Common myeloid progenitor, CD34-positive (primary cell): Measurements from ENCODE around the gene PAFAH1B2.
A peak's percentile ranks its signal among the peaks of the same experiment; 100 is the strongest.

Source experiments
- CTCF ChIA-PET: fragments of 350-600 bp; sonication (Branson Sonifier 250); formaldehyde crosslinking; loops from one replicate; lab custom pipeline; 2021; ENCODE audit warnings: antibody characterized with exemption; lab: Charles Lee
- POLR2A ChIA-PET: fragments of 350-600 bp; sonication (Branson Sonifier 250); formaldehyde crosslinking; loops from one replicate; lab custom pipeline; 2021; ENCODE audit warnings: antibody characterized with exemption; lab: Charles Lee
- DNase-seq, 3 donors: peaks; one replicate each; pipeline versions ENCODE4 v3.0.0 to v3.0.0-alpha.2; 2013
- H3K27ac ChIP-seq, 2 experiments: 1 replicate in 1 of 2; 2 replicates in 1 of 2; pipeline ENCODE4 v1.7.0; 2013; ENCODE audit warnings: inconsistent platforms in 2 of 2, low read length in 2 of 2, mild to moderate bottlenecking in 2 of 2, low read depth in 1 of 2, moderate library complexity in 1 of 2; ENCODE audit not compliant: severe bottlenecking in 2 of 2, insufficient read depth in 1 of 2, poor library complexity in 1 of 2
- H3K27me3 ChIP-seq, 5 experiments: replicated peaks in 2 of 5; 1 replicate in 3 of 5; 2 replicates in 2 of 5; pipeline versions ENCODE4 v1.6.1 to v1.7.0; 2013; ENCODE audit warnings: low read length in 4 of 5, mild to moderate bottlenecking in 2 of 5, moderate library complexity in 2 of 5, inconsistent platforms in 1 of 5; ENCODE audit not compliant: insufficient read depth in 5 of 5, control insufficient read depth in 4 of 5
- H3K36me3 ChIP-seq, 4 experiments: 1 replicate in 2 of 4; 2 replicates in 2 of 4; pipeline versions ENCODE4 v1.6.1 to v1.7.0; 2013; ENCODE audit warnings: low read length in 3 of 4, control low read depth in 1 of 4, mild to moderate bottlenecking in 1 of 4; ENCODE audit not compliant: control insufficient read depth in 4 of 4, insufficient read depth in 4 of 4
- H3K4me1 ChIP-seq, 4 experiments: 1 replicate in 3 of 4; 2 replicates in 1 of 4; pipeline versions ENCODE4 v1.6.1 to v1.7.1; 2013; ENCODE audit warnings: low read length in 3 of 4, mild to moderate bottlenecking in 3 of 4, control low read depth in 1 of 4, inconsistent platforms in 1 of 4, moderate library complexity in 1 of 4; ENCODE audit not compliant: control insufficient read depth in 4 of 4, insufficient read depth in 4 of 4; ENCODE audit errors: control extremely low read depth in 1 of 4
- H3K4me3 ChIP-seq, 7 experiments: 1 replicate in 4 of 7; 2 replicates in 3 of 7; pipeline versions ENCODE4 v1.5.1 to v1.7.0; 2013; ENCODE audit warnings: mild to moderate bottlenecking in 7 of 7, low read length in 6 of 7, moderate library complexity in 6 of 7, inconsistent platforms in 2 of 7, low read depth in 2 of 7, control low read depth in 1 of 7; ENCODE audit not compliant: insufficient read depth in 4 of 7, control insufficient read depth in 1 of 7; ENCODE audit errors: extremely low read depth in 1 of 7
- H3K9me3 ChIP-seq, 5 experiments: 1 replicate in 4 of 5; 2 replicates in 1 of 5; pipeline versions ENCODE4 v1.6.1 to v1.7.1; 2013; ENCODE audit warnings: low read length in 4 of 5, mild to moderate bottlenecking in 2 of 5, inconsistent platforms in 1 of 5, low read depth in 1 of 5, moderate library complexity in 1 of 5; ENCODE audit not compliant: control insufficient read depth in 4 of 5, insufficient read depth in 2 of 5; ENCODE audit errors: control extremely low read depth in 1 of 5
- WGBS: methylation state at CpG from one replicate; pipeline ENCODE4 v1.1.5; 2013; ENCODE audit not compliant: insufficient coverage; 5-methylcytosine and 5-hydroxymethylcytosine counted together

Gene PAFAH1B2

GRCh38 chr11:117157507-117157906 is 13.4 kb downstream of the PAFAH1B2 start:
- Histone ChIP-seq H3K4me3 (no peak overlapping the region), H3K4me1 (peaks cover 0 to 8% (median 3%) of the 10 kb centered on the region in 4 experiments), H3K9me3 (no peaks in the 10 kb centered on the region), H3K27me3 (no peaks in the 10 kb centered on the region), H3K36me3 (peaks cover 12 to 62% (median 37%) of the 10 kb centered on the region in 4 experiments), H3K27ac (no peak overlapping the region)
- no CpG with 5 or more reads among the region's 2 CpGs for WGBS
- DNase-seq, result no peak
- ChIA-PET POLR2A (interaction anchor here (0.7 kb wide), 1 partner anchor 63 kb away, joined by 3 read pairs; no protein-coding TSS in a partner anchor), CTCF (interaction anchor here (1.8 to 2.0 kb wide), 2 partner anchors 10 to 11 kb away, joined by 4 to 5 read pairs; no protein-coding TSS in a partner anchor)

GRCh38 chr11:117159892-117160291 is 15.8 kb downstream of the PAFAH1B2 start:
- CTCF ChIA-PET, result interaction anchor here (1.3 to 3.4 kb wide), 5 partner anchors 10 to 21 kb away, joined by 3 to 17 read pairs (median 4); no protein-coding TSS in a partner anchor
- Histone ChIP-seq H3K4me3 (no peak overlapping the region), H3K27me3 (no peaks in the 10 kb centered on the region), H3K36me3 (peaks cover 27 to 61% (median 45%) of the 10 kb centered on the region in 4 experiments), H3K27ac (no peak overlapping the region), H3K4me1 (peaks cover 0 to 8% (median 3%) of the 10 kb centered on the region in 4 experiments), H3K9me3 (no peaks in the 10 kb centered on the region)
- POLR2A ChIA-PET, result interaction anchor here (1.3 kb wide), 1 partner anchor 18 kb away, joined by 5 read pairs; the partner anchor contains the start of gene SIDT2
- no peak for DNase-seq
- WGBS, result no CpG with 5 or more reads among the region's 2 CpGs

- DNase-seq, result peak; percentile 39 to 82 (median 63)
- peaks cover 27 to 63% (median 47%) of the 10 kb centered on the region in 4 experiments for H3K36me3 ChIP-seq
- no peaks in the 10 kb centered on the region for H3K9me3 ChIP-seq
- WGBS, result 20% methylated on average over 1 of the region's 2 CpGs
- H3K27ac ChIP-seq, result no peak overlapping the region
- CTCF ChIA-PET, result interaction anchor here (0.9 to 3.4 kb wide), 7 partner anchors 10 to 21 kb away, joined by 3 to 17 read pairs (median 4); no protein-coding TSS in a partner anchor
- no peaks in the 10 kb centered on the region for H3K27me3 ChIP-seq
- H3K4me1 ChIP-seq, result peaks cover 0 to 8% (median 3%) of the 10 kb centered on the region in 4 experiments
- POLR2A ChIA-PET, result interaction anchor here (1.3 kb wide), 1 partner anchor 17 kb away, joined by 5 read pairs; the partner anchor contains the start of gene SIDT2
- no peak overlapping the region for H3K4me3 ChIP-seq
Observed at GRCh38 chr11:117160826-117161225, 16.7 kb downstream of the PAFAH1B2 start.

- Histone ChIP-seq H3K4me1 (peaks cover 0 to 2% (median 0%) of the 10 kb centered on the region in 4 experiments), H3K4me3 (no peak overlapping the region), H3K36me3 (peaks cover 28 to 80% (median 64%) of the 10 kb centered on the region in 4 experiments), H3K9me3 (no peaks in the 10 kb centered on the region), H3K27ac (no peak overlapping the region), H3K27me3 (no peaks in the 10 kb centered on the region)
- ChIA-PET CTCF (interaction anchor here (0.9 to 1.8 kb wide), 12 partner anchors 9 to 434 kb away, joined by 3 to 7 read pairs (median 3); no protein-coding TSS in a partner anchor), POLR2A (no interaction called here)
- WGBS, result 100% methylated on average over 1 of the region's 1 CpG
- DNase-seq, result no peak
Observed at GRCh38 chr11:117166491-117166890, 22.4 kb downstream of the PAFAH1B2 start.

GRCh38 chr11:117169736-117170135 is 25.6 kb downstream of the PAFAH1B2 start:
- no peak for DNase-seq
- no peaks in the 10 kb centered on the region for H3K9me3 ChIP-seq
- POLR2A ChIA-PET, result interaction anchor here (1.0 kb wide), 1 partner anchor 9 kb away, joined by 4 read pairs; the partner anchor contains the start of gene SIDT2
- peaks cover 12 to 58% (median 40%) of the 10 kb centered on the region in 4 experiments for H3K36me3 ChIP-seq
- H3K4me1 ChIP-seq, result peaks cover 0 to 9% (median 5%) of the 10 kb centered on the region in 4 experiments
- no peak overlapping the region for H3K4me3 ChIP-seq
- CTCF ChIA-PET, result interaction anchor here (1.0 to 1.9 kb wide), 4 partner anchors 9 to 22 kb away, joined by 4 to 6 read pairs (median 4); partner anchors contain the start of gene SIDT2
- no peaks in the 10 kb centered on the region for H3K27me3 ChIP-seq
- 100% methylated on average over 2 of the region's 2 CpGs for WGBS
- H3K27ac ChIP-seq, result no peak overlapping the region

- ChIA-PET POLR2A (interaction anchor here (0.6 to 1.0 kb wide), 2 partner anchors 8 to 299 kb away, joined by 3 to 4 read pairs; partner anchors contain the start of gene SIDT2), CTCF (interaction anchor here (1.5 to 1.9 kb wide), 2 partner anchors 10 kb away, joined by 4 read pairs; no protein-coding TSS in a partner anchor)
- Histone ChIP-seq H3K4me1 (peaks cover 0 to 9% (median 5%) of the 10 kb centered on the region in 4 experiments), H3K27me3 (no peaks in the 10 kb centered on the region), H3K4me3 (no peak overlapping the region), H3K27ac (no peak overlapping the region), H3K36me3 (peaks cover 12 to 57% (median 39%) of the 10 kb centered on the region in 4 experiments), H3K9me3 (no peaks in the 10 kb centered on the region)
- WGBS, result 89% methylated on average over 4 of the region's 9 CpGs
- no peak for DNase-seq
Observed at GRCh38 chr11:117170210-117170609, 26.1 kb downstream of the PAFAH1B2 start.

- Histone ChIP-seq H3K27me3 (no peaks in the 10 kb centered on the region), H3K27ac (no peak overlapping the region), H3K4me3 (no peak overlapping the region), H3K4me1 (peaks cover 0 to 9% (median 5%) of the 10 kb centered on the region in 4 experiments), H3K36me3 (peaks cover 11 to 51% (median 35%) of the 10 kb centered on the region in 4 experiments), H3K9me3 (no peaks in the 10 kb centered on the region)
- POLR2A ChIA-PET, result no interaction called here
- no peak for DNase-seq
- WGBS, result 100% methylated on average over 1 of the region's 2 CpGs
- CTCF ChIA-PET, result interaction anchor here (1.5 to 1.9 kb wide), 2 partner anchors 9 to 11 kb away, joined by 4 read pairs; no protein-coding TSS in a partner anchor
Observed at GRCh38 chr11:117171007-117171403, 26.9 kb downstream of the PAFAH1B2 start.
